PC-9 (cell line): Measurements from ENCODE around the gene SCN1A.

Source experiments
- EZH2 ChIP-seq: fragments of 200-600 bp; sonication (generic); IDR thresholded peaks from 2 replicates; pipeline ENCODE4 v1.8.0; 2017; ENCODE audit warnings: antibody characterized with exemption, low read depth
- TF ChIP-seq, protein P1 (sequence below): fragments of 200-600 bp; sonication (generic); conservative IDR thresholded peaks from 2 replicates; pipeline ENCODE4 v1.6.1; 2017; ENCODE audit warnings: mixed run types, antibody characterized with exemption, mild to moderate bottlenecking, moderate library complexity

- TF ChIP-seq, protein P1, sequence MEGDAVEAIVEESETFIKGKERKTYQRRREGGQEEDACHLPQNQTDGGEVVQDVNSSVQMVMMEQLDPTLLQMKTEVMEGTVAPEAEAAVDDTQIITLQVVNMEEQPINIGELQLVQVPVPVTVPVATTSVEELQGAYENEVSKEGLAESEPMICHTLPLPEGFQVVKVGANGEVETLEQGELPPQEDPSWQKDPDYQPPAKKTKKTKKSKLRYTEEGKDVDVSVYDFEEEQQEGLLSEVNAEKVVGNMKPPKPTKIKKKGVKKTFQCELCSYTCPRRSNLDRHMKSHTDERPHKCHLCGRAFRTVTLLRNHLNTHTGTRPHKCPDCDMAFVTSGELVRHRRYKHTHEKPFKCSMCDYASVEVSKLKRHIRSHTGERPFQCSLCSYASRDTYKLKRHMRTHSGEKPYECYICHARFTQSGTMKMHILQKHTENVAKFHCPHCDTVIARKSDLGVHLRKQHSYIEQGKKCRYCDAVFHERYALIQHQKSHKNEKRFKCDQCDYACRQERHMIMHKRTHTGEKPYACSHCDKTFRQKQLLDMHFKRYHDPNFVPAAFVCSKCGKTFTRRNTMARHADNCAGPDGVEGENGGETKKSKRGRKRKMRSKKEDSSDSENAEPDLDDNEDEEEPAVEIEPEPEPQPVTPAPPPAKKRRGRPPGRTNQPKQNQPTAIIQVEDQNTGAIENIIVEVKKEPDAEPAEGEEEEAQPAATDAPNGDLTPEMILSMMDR: no peak
- TF ChIP-seq EZH2: no peak
These were observed 177.4 kb downstream of the SCN1A start for GRCh38 chr2:165950438-165950837.
